Karpas-422 (cell line): ENCODE measurements around the gene LRRC28. TPM values are rescaled to one million over a fixed set of nuclear protein-coding genes. Genes with fewer than 3 reads are reported as not detected.

Source experiments
- DNase-seq: peaks from one replicate; pipeline ENCODE4 v3.0.0-alpha.2; 2015
- H2AFZ ChIP-seq: fragments of 200-600 bp; sonication (generic); 2 replicates; pipeline ENCODE4 v1.6.1; 2014; ENCODE audit warnings: antibody characterized with exemption, low read length, mixed read lengths
- H3K27ac ChIP-seq: fragments of 200-600 bp; sonication (generic); 2 replicates; pipeline ENCODE4 v1.5.1; 2014; ENCODE audit warnings: mild to moderate bottlenecking, low read length, moderate library complexity
- H3K27me3 ChIP-seq: fragments of 200-600 bp; sonication (generic); 2 replicates; pipeline ENCODE4 v1.6.1; 2014; ENCODE audit warnings: low read length, mixed read lengths
- H3K36me3 ChIP-seq: fragments of 200-600 bp; sonication (generic); 2 replicates; pipeline ENCODE4 v1.6.1; 2014; ENCODE audit warnings: low read length, mixed read lengths; ENCODE audit not compliant: insufficient read depth
- H3K4me1 ChIP-seq: fragments of 200-600 bp; sonication (generic); 2 replicates; pipeline ENCODE4 v1.6.1; 2014; ENCODE audit warnings: mild to moderate bottlenecking, low read length, mixed read lengths
- H3K4me2 ChIP-seq: fragments of 200-600 bp; sonication (generic); 2 replicates; pipeline ENCODE4 v1.6.1; 2014; ENCODE audit warnings: low read length, low read depth, mild to moderate bottlenecking; ENCODE audit not compliant: poor library complexity, severe bottlenecking
- H3K4me3 ChIP-seq: fragments of 200-600 bp; sonication (generic); 2 replicates; pipeline ENCODE4 v1.5.1; 2014; ENCODE audit warnings: mild to moderate bottlenecking, antibody characterized with exemption, low read length, mixed read lengths
- H3K79me2 ChIP-seq: fragments of 200-600 bp; sonication (generic); 2 replicates; pipeline ENCODE4 v1.6.1; 2014; ENCODE audit warnings: mild to moderate bottlenecking, low read length, mixed read lengths
- H3K9ac ChIP-seq: fragments of 200-600 bp; sonication (generic); 2 replicates; pipeline ENCODE4 v1.6.0; 2014; ENCODE audit warnings: low read length
- H3K9me2 ChIP-seq: fragments of 200-600 bp; sonication (generic), shearing (Covaris generic); replicated peaks from 2 replicates; pipeline ENCODE4 v1.6.0; 2014; ENCODE audit warnings: mild to moderate bottlenecking, low read length, moderate library complexity; ENCODE audit not compliant: insufficient read depth
- H3K9me3 ChIP-seq: fragments of 300-700, 200-600 bp; sonication (generic); 2 replicates; pipeline ENCODE4 v1.6.1; 2014; ENCODE audit warnings: low read length, mixed read lengths
- H4K20me1 ChIP-seq: fragments of 200-600 bp; sonication (generic); 2 replicates; pipeline ENCODE4 v1.6.1; 2014; ENCODE audit warnings: mild to moderate bottlenecking, antibody characterized with exemption, low read length, low read depth; ENCODE audit not compliant: insufficient read depth
- total RNA-seq: library from RNA; depleted of rRNA; stranded (reverse); fragments of >200 nt; shearing (Covaris generic); gene quantifications from 2 replicates; pipeline ENCODE4 v1.2.3, GENCODE V29; 2014; ENCODE audit warnings: low replicate concordance

Gene LRRC28
- total RNA-seq, 1 experiment from 2014 or later = 88.0 TPM

GRCh38 chr15:99275525-99276128, 24.3 kb downstream of the LRRC28 start:
- H3K9ac ChIP-seq = no peak overlapping the region
- no peaks in the 10 kb centered on the region; the same call in 1 of the 2 replicates for H3K4me1 ChIP-seq
- no peak overlapping the region for H2AFZ ChIP-seq
- no peak overlapping the region for H3K4me3 ChIP-seq
- H3K9me3 ChIP-seq = no peaks in the 10 kb centered on the region
- H4K20me1 ChIP-seq = peaks cover 13% of the 10 kb centered on the region
- H3K27me3 ChIP-seq = no peaks in the 10 kb centered on the region
- no peaks in the 10 kb centered on the region for H3K9me2 ChIP-seq
- H3K4me2 ChIP-seq = no peak overlapping the region
- no peak for DNase-seq
- no peaks in the 10 kb centered on the region; the same call in 1 of the 2 replicates for H3K79me2 ChIP-seq
- H3K36me3 ChIP-seq = no peaks in the 10 kb centered on the region
- H3K27ac ChIP-seq = no peak overlapping the region

GRCh38 chr15:99279290-99279689, 28.0 kb downstream of the LRRC28 start:
- H3K36me3 ChIP-seq = no peaks in the 10 kb centered on the region
- H3K27ac ChIP-seq = no peak overlapping the region
- no peaks in the 10 kb centered on the region for H3K27me3 ChIP-seq
- H3K9me2 ChIP-seq = no peaks in the 10 kb centered on the region
- H4K20me1 ChIP-seq = no peaks in the 10 kb centered on the region
- H3K79me2 ChIP-seq = peaks cover 8% of the 10 kb centered on the region
- peaks cover 9% of the 10 kb centered on the region for H3K4me1 ChIP-seq
- H2AFZ ChIP-seq = no peak overlapping the region
- no peak overlapping the region for H3K4me3 ChIP-seq
- H3K9ac ChIP-seq = no peak overlapping the region
- no peak for DNase-seq
- no peaks in the 10 kb centered on the region for H3K9me3 ChIP-seq
- H3K4me2 ChIP-seq = no peak overlapping the region

- Histone ChIP-seq H3K9me3 (no peaks in the 10 kb centered on the region), H3K79me2 (peaks cover 8% of the 10 kb centered on the region), H3K4me1 (peaks cover 9% of the 10 kb centered on the region), H3K4me2 (no peak overlapping the region), H3K27me3 (no peaks in the 10 kb centered on the region), H4K20me1 (no peaks in the 10 kb centered on the region), H3K27ac (no peak overlapping the region), H3K4me3 (no peak overlapping the region), H3K9me2 (no peaks in the 10 kb centered on the region), H3K9ac (no peak overlapping the region), H3K36me3 (no peaks in the 10 kb centered on the region), H2AFZ (no peak overlapping the region)
- no peak for DNase-seq
Observed at GRCh38 chr15:99279827-99280226, 28.5 kb downstream of the LRRC28 start.

GRCh38 chr15:99282121-99282520, 30.8 kb downstream of the LRRC28 start:
- no peak overlapping the region for H3K4me2 ChIP-seq
- no peaks in the 10 kb centered on the region for H3K36me3 ChIP-seq
- peaks cover 8% of the 10 kb centered on the region for H3K79me2 ChIP-seq
- no peaks in the 10 kb centered on the region for H3K27me3 ChIP-seq
- H4K20me1 ChIP-seq = no peaks in the 10 kb centered on the region
- H3K4me1 ChIP-seq = peaks cover 12% of the 10 kb centered on the region
- no peak overlapping the region for H2AFZ ChIP-seq
- no peak for DNase-seq
- H3K9ac ChIP-seq = no peak overlapping the region
- H3K9me3 ChIP-seq = no peaks in the 10 kb centered on the region
- no peak overlapping the region for H3K27ac ChIP-seq
- H3K9me2 ChIP-seq = no peaks in the 10 kb centered on the region
- H3K4me3 ChIP-seq = no peak overlapping the region

- DNase-seq = no peak
- Histone ChIP-seq H3K4me3 (no peak overlapping the region), H3K36me3 (no peaks in the 10 kb centered on the region), H3K27me3 (no peaks in the 10 kb centered on the region), H4K20me1 (no peaks in the 10 kb centered on the region), H2AFZ (no peak overlapping the region), H3K4me2 (no peak overlapping the region), H3K79me2 (peaks cover 8% of the 10 kb centered on the region), H3K9me3 (no peaks in the 10 kb centered on the region), H3K9me2 (no peaks in the 10 kb centered on the region), H3K27ac (no peak overlapping the region), H3K4me1 (peaks cover 12% of the 10 kb centered on the region), H3K9ac (no peak overlapping the region)
Observed at GRCh38 chr15:99282586-99282985, 31.3 kb downstream of the LRRC28 start.

- Histone ChIP-seq H3K27ac (no peak overlapping the region), H2AFZ (no peak overlapping the region), H3K4me3 (no peak overlapping the region), H3K9me3 (no peaks in the 10 kb centered on the region), H4K20me1 (no peaks in the 10 kb centered on the region), H3K4me2 (no peak overlapping the region), H3K4me1 (peaks cover 12% of the 10 kb centered on the region), H3K36me3 (no peaks in the 10 kb centered on the region), H3K79me2 (peaks cover 8% of the 10 kb centered on the region), H3K27me3 (no peaks in the 10 kb centered on the region), H3K9ac (no peak overlapping the region), H3K9me2 (no peaks in the 10 kb centered on the region)
- no peak for DNase-seq
Observed at GRCh38 chr15:99283717-99284116, 32.4 kb downstream of the LRRC28 start.

- DNase-seq = no peak
Observed at GRCh38 chr15:99291643-99292042, 40.4 kb downstream of the LRRC28 start.

GRCh38 chr15:99295840-99296239, 44.6 kb downstream of the LRRC28 start:
- no peaks in the 10 kb centered on the region for H3K9me3 ChIP-seq
- H3K4me1 ChIP-seq = peaks cover 19% of the 10 kb centered on the region
- H3K4me3 ChIP-seq = no peak overlapping the region
- no peaks in the 10 kb centered on the region for H3K27me3 ChIP-seq
- peak overlapping the region; percentile 3; the same call in 1 of the 2 replicates for H3K27ac ChIP-seq
- no peaks in the 10 kb centered on the region for H3K9me2 ChIP-seq
- no peak overlapping the region for H2AFZ ChIP-seq
- peaks cover under 1% of the 10 kb centered on the region; the same call in 1 of the 2 replicates for H3K79me2 ChIP-seq
- DNase-seq = no peak
- H4K20me1 ChIP-seq = no peaks in the 10 kb centered on the region
- no peaks in the 10 kb centered on the region for H3K36me3 ChIP-seq
- peak overlapping the region; percentile 38 for H3K4me2 ChIP-seq
- H3K9ac ChIP-seq = 0 out of 2 replicates have a peak overlapping the region, but pooled peaks have one; percentile 29

More at GRCh38 chr15:99291643-99292042, 40.4 kb downstream of the LRRC28 start:
- peaks cover 17% of the 10 kb centered on the region for H3K4me1 ChIP-seq
- no peaks in the 10 kb centered on the region for H3K36me3 ChIP-seq
- H4K20me1 ChIP-seq = no peaks in the 10 kb centered on the region
- no peak overlapping the region for H3K9ac ChIP-seq
- no peak overlapping the region for H2AFZ ChIP-seq
- H3K9me3 ChIP-seq = no peaks in the 10 kb centered on the region
- H3K9me2 ChIP-seq = no peaks in the 10 kb centered on the region
- H3K4me2 ChIP-seq = no peak overlapping the region
- H3K27me3 ChIP-seq = no peaks in the 10 kb centered on the region
- peaks cover 3% of the 10 kb centered on the region; the same call in 1 of the 2 replicates for H3K79me2 ChIP-seq
- no peak overlapping the region for H3K4me3 ChIP-seq
- H3K27ac ChIP-seq = no peak overlapping the region
